HG03139 (cell line): ENCODE data around the gene TBL1X.

Source experiments
- ATAC-seq: cut with Tn5 transposase; IDR thresholded peaks from one replicate; pipeline ENCODE4 v1.9.1; 2021; ENCODE audit not compliant: unreplicated experiment

The TBL1X gene

GRCh38 chrX:9578083-9578779 lies 113.4 kb downstream of the TBL1X start:
- no peak for ATAC-seq

GRCh38 chrX:9581771-9582385 lies 117.0 kb downstream of the TBL1X start:
- ATAC-seq = no peak

- no peak for ATAC-seq
Measured at GRCh38 chrX:9582956-9583355, 118.1 kb downstream of the TBL1X start.

GRCh38 chrX:9586992-9587392 lies 122.1 kb downstream of the TBL1X start:
- no peak for ATAC-seq

GRCh38 chrX:9587642-9588041 lies 122.8 kb downstream of the TBL1X start:
- ATAC-seq = no peak

GRCh38 chrX:9591496-9591895 lies 126.6 kb downstream of the TBL1X start:
- no peak for ATAC-seq

GRCh38 chrX:9593756-9594155 lies 128.9 kb downstream of the TBL1X start:
- ATAC-seq = no peak

- ATAC-seq = no peak
Measured at GRCh38 chrX:9595174-9595573, 130.3 kb downstream of the TBL1X start.

- ATAC-seq = no peak
Measured at GRCh38 chrX:9596837-9597236, 132.0 kb downstream of the TBL1X start.

GRCh38 chrX:9597361-9598035 lies 132.6 kb downstream of the TBL1X start:
- no peak for ATAC-seq

- ATAC-seq = no peak
Measured at GRCh38 chrX:9598344-9598743, 133.5 kb downstream of the TBL1X start.

GRCh38 chrX:9604111-9604907 lies 139.5 kb downstream of the TBL1X start:
- no peak for ATAC-seq

- ATAC-seq = no peak
Measured at GRCh38 chrX:9604908-9605306, 140.0 kb downstream of the TBL1X start.

- ATAC-seq = no peak
Measured at GRCh38 chrX:9605484-9605883, 140.6 kb downstream of the TBL1X start.

- ATAC-seq = no peak
Measured at GRCh38 chrX:9606971-9607370, 142.1 kb downstream of the TBL1X start.

GRCh38 chrX:9609499-9609898 lies 144.6 kb downstream of the TBL1X start:
- no peak for ATAC-seq

GRCh38 chrX:9609987-9610386 lies 145.1 kb downstream of the TBL1X start:
- no peak for ATAC-seq

GRCh38 chrX:9610771-9611392 lies 146.0 kb downstream of the TBL1X start:
- ATAC-seq = no peak

- no peak for ATAC-seq
Measured at GRCh38 chrX:9611436-9612145, 146.7 kb downstream of the TBL1X start.

- ATAC-seq = no peak
Measured at GRCh38 chrX:9612146-9612505, 147.3 kb downstream of the TBL1X start.

GRCh38 chrX:9614016-9614415 lies 149.2 kb downstream of the TBL1X start:
- ATAC-seq = no peak
